NCI-H510A treated with DMSO at 0.1 percent for 48 hours (cell line): ENCODE results near the gene RNF152.

Experiments
- DNase-seq: peaks from one replicate; lab custom pipeline; 2025; lab: John Stamatoyannopoulos, UW

The RNF152 gene

GRCh38 chr18:61894751-61895524 lies 2.1 kb upstream of the RNF152 start:
- no peak for DNase-seq

GRCh38 chr18:61893971-61894750 lies 1.4 kb upstream of the RNF152 start:
- peak; percentile 83 for DNase-seq

- peak; percentile 39 for DNase-seq
Measured at GRCh38 chr18:61893309-61893970, 633 bp upstream of the RNF152 start.

GRCh38 chr18:61891894-61892293 lies 913 bp downstream of the RNF152 start:
- no peak for DNase-seq

GRCh38 chr18:61891271-61891670 lies 1.5 kb downstream of the RNF152 start:
- no peak for DNase-seq

- no peak for DNase-seq
Measured at GRCh38 chr18:61890344-61890743, 2.5 kb downstream of the RNF152 start.

- DNase-seq = no peak
Measured at GRCh38 chr18:61889541-61889940, 3.3 kb downstream of the RNF152 start.

- DNase-seq = no peak
Measured at GRCh38 chr18:61888622-61889021, 4.2 kb downstream of the RNF152 start.

- DNase-seq = no peak
Measured at GRCh38 chr18:61887838-61888237, 5.0 kb downstream of the RNF152 start.

GRCh38 chr18:61883547-61883946 lies 9.3 kb downstream of the RNF152 start:
- no peak for DNase-seq

- DNase-seq = no peak
Measured at GRCh38 chr18:61882296-61883004, 10.4 kb downstream of the RNF152 start.

GRCh38 chr18:61876899-61877298 lies 15.9 kb downstream of the RNF152 start:
- DNase-seq = no peak

GRCh38 chr18:61870151-61870550 lies 22.7 kb downstream of the RNF152 start:
- DNase-seq = no peak

GRCh38 chr18:61869636-61870035 lies 23.2 kb downstream of the RNF152 start:
- no peak for DNase-seq

- no peak for DNase-seq
Measured at GRCh38 chr18:61865466-61866175, 27.2 kb downstream of the RNF152 start.

GRCh38 chr18:61861372-61861771 lies 31.4 kb downstream of the RNF152 start:
- no peak for DNase-seq

- DNase-seq = no peak
Measured at GRCh38 chr18:61860302-61860701, 32.5 kb downstream of the RNF152 start.

- DNase-seq = no peak
Measured at GRCh38 chr18:61859113-61859512, 33.7 kb downstream of the RNF152 start.

GRCh38 chr18:61856678-61857077 lies 36.1 kb downstream of the RNF152 start:
- no peak for DNase-seq

GRCh38 chr18:61855449-61856378 lies 37.1 kb downstream of the RNF152 start:
- DNase-seq = no peak
